GM21423 (cell line): ENCODE results near the gene SMIM35.

ENCODE experiments used
- ATAC-seq: cut with Tn5 transposase; IDR thresholded peaks from one replicate; pipeline ENCODE4 v1.9.1; 2021; ENCODE audit warnings: mild to moderate bottlenecking, moderate library complexity; ENCODE audit not compliant: unreplicated experiment

SMIM35 gene

DNA sequence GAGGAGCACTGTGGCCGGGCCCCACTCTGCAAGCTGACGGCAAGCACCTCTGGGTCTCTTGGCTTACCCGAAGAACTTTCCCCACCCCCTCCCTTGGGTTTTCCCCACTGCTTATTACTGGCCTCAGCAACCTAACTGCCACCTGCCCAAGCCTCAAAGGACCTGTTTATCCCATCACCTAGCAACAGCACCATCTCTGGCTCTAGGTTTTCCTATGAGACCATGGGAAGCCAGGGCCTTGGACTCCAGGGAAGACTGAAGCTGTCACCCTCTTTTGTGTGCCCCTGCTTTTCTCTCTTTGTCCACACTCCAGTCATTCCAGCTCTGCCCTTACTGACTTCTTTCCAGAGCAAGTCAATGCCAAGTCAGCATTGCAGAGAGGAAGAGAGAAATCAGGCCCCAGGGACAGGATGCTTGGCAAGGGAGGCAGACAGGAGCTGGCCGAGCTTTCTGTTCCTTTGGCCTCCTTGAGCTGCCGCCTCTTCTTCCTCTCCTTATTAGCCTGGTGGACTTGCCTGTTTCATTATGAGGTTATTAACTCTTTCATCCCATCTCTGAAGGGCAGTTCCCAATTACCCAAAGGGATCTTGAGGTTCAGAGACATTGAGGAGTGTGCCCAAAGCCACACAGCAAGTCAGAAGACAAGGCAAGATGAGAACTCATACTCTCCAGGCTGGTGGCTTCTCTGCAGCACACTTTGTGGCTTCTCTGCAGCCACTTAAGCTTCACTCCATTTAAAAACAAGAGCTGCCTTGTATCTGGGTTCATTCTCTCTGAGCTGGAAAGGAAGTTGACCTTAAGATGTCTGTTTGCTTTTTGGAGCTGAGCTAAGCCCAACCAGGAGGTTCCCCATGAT, at the start of gene SMIM35:
TSS of gene SMIM35 (minus strand) at position 51 of the 856 bp plus-strand sequence. CDS start 206 bp downstream, outside the sequence.
- no peak for ATAC-seq

DNA sequence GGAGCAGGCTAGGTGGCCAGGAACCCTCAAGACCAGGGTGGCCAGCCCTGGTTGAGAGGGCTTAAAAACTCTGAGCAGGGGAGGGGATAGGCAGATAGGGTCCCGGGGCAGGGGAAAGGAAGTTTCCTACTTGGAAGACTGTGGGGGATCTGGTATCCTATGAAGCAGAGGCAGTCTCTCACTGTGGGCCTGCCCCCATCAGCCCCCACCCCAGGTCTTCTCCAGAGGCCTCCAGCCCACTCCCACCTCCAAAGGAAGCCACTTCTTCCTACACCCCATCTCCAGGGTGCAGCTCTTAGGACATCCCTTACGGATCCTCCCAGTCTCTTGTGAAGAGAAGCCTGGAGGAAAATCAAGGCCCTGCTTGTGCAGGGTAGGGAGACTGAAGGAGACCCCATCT, 49.6 kb upstream of the SMIM35 start:
- no peak for ATAC-seq

DNA sequence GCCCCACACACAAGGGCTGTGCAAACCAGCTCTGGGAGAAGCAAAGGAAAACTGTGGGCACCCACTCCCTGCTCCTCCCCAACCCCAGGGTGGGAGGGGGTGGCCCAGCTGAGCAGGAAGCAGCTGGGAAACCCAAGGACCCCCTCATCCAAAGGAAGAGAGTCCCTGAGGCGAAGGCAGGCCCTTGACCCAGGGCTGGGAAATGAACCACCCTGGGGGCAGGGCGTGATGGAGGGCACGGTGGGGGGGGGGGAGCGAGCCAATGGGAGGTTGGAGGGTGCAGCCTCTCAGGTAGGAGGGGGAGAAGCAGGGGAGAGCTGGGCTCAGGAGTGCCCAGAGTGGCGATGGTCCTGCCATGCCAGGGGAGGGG, 49.0 kb upstream of the SMIM35 start:
- no peak for ATAC-seq

- ATAC-seq = no peak
Observed at GRCh38 chr11:118135051-118135795, 48.5 kb upstream of the SMIM35 start.

DNA sequence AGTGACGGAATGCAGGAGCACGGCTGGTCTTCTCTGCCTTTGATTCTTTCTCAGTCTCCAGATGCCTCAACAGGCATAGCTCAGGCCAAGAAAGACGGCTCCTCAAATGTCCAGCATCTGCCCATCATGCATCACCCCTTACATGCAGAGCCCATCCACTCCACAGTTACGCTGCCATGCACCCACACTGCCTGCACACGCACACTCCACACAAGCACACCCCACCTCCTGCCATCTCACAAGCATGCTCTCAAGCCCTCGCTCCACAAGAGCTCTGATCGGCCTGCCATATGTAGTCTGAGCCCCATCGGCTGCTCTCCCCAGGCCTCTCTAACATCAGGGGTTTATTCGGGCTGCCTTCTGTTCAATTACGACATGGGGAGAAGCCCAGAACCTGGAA, 47.1 kb upstream of the SMIM35 start:
- ATAC-seq = no peak

GRCh38 chr11:118132385-118133151, 45.8 kb upstream of the SMIM35 start:
- no peak for ATAC-seq

DNA sequence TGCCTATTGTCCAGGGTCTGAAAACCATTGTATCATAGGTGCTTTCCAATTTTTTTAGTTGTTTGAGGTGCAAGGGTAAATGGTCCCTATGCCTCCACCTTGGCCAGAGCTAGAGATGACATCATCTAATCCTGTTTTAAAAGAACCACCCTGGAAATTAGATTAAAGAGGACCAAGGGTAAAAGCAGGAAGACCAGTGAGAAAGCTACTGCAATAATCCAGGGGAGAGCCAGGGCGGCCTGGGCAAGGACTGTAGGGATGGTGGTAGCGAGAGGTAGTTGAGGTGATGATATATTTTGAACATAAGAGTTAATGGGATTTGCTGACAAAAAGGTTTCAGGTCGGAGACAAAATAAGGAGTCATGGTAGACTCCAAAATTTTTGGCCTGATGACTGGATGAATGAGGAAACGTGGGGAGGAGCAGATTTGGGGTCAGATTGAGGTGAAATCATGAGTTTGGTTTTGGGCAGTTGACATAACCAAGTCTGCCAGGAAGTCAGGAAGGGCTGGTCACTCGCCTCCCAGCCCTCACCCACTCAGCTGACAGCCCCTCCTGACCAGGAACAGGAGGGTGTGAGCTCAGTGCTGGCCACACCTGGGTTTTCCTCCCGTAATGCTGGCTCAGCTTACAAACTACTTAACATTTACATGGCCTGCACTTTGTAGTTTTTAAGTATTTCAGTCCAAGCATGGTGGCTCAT, 42.9 kb upstream of the SMIM35 start:
- no peak for ATAC-seq

DNA sequence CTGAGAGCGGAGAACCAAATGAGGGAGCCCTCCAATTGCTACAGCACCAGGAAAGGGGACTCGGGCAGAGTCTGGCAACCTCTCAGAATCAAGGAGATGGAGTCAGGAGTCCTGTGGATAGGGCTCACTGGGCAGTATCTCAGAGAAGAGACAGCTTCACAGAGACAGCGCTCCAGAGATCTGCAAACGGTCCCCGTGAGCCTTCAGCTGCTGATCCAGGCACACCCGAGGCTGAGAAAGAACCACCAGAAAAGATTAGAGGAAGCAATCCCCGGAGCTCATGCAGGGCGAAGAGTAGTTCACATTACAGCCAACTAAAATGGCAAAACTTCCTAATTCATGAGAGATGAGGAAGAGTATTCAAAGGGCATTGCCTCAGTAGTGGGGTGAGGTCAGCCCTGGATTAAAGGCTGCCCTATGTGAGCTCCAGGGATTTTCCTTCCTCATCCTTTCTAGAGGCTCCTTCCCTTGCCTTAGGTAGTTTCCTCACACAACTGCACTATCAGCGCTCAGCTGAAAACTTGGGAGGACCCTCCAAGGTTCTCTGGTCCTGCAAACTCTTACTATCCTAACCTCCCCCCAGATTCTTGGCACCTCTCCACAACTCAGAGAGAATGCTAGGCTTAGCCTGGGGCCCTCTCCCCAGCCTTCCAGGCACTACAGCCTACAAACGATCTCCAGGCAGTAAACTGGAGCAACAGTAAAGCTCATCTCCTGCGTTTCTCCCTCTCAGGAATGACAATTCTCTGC, 42.1 kb upstream of the SMIM35 start:
- ATAC-seq = no peak

GRCh38 chr11:118128310-118128709, 41.5 kb upstream of the SMIM35 start:
- no peak for ATAC-seq

- ATAC-seq = no peak
Observed at GRCh38 chr11:118126082-118126838, 39.5 kb upstream of the SMIM35 start.

DNA sequence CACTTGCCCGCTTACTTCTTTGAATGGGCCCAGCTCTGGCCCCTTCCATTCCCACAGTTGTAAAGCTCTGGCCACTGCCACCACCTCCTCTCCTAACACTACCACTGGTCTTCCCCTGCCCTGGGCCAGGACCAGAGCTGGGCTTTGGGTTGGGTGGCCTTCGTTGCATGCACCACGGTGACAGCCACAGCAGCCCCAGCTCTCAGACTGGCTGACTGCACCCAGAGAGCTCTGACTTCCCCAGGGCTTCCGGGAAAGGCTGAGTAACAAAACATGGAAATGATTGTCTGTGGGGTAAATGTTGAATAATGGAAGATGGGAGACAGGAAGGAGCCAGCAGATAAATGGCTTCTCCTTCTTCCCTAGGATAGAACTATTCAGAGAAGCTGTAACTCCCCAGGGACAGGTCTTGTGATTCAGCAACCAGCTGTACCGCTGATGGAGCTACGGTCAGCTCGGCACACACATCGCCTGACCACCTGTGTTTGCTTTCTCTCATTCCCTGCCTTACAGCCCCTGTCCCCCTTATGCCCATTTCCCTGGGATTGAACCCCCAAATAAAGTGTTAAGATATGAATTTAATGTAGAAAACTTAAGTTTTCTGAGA, 38.3 kb upstream of the SMIM35 start:
- ATAC-seq = no peak

- ATAC-seq = no peak
Observed at GRCh38 chr11:118120793-118121192, 34.0 kb upstream of the SMIM35 start.

DNA sequence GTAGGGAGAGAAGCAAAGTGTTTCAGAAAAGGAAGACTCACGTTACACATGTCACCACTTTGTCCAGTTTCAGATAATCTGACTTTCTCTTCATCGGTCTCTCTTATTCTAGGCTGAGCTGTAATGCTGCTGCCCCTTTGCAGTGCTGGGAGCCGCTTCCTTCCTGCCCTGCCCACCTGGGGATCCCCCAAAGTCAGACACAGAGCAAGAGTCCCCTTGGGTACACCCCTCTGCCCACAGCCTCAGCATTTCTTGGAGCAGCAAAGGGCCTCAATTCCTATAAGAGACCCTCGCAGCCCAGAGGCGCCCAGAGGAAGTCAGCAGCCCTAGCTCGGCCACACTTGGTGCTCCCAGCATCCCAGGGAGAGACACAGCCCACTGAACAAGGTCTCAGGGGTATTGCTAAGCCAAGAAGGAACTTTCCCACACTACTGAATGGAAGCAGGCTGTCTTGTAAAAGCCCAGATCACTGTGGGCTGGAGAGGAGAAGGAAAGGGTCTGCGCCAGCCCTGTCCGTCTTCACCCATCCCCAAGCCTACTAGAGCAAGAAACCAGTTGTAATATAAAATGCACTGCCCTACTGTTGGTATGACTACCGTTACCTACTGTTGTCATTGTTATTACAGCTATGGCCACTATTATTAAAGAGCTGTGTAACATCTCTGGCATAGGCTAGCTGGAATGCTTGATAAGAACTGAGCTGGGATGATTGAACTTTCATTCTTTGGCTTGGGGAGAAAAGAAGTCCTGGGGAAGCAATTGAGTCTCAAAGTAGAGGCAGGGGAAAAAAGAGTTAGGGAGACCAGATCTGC, 31.2 kb upstream of the SMIM35 start:
- peak; percentile 66 for ATAC-seq

DNA sequence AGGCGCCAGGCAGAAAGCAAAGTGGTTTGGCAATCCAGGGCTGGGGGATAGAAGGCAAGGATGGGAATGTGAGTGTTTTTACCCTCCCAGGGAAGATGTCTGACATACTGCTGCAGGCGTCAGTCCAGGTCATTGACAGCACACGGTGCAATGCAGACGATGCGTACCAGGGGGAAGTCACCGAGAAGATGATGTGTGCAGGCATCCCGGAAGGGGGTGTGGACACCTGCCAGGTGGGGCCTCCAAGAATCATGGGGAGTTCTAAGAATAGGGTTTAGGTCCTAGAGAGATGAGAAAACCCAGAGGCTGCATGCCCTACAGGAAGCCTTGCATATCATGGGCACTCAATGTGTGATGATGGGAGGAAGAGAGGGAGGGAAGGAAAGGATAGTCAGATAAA, 28.3 kb upstream of the SMIM35 start:
- ATAC-seq = no peak

GRCh38 chr11:118114266-118114665, 27.5 kb upstream of the SMIM35 start:
- ATAC-seq = no peak

GRCh38 chr11:118112711-118113430, 26.1 kb upstream of the SMIM35 start:
- no peak for ATAC-seq

GRCh38 chr11:118111744-118112035, 24.9 kb upstream of the SMIM35 start:
- ATAC-seq = no peak
